Sigmoid colon (tissue), 4 donors: ENCODE data around the gene PICALM.

ENCODE experiments used
- CTCF ChIP-seq, 4 experiments: fragments of 450-650 bp in 3 of 4; fragments of 200-600 bp in 1 of 4; IDR thresholded peaks; one replicate each; pipeline ENCODE4 v1.5.1; 2016 to 2019; ENCODE audit warnings: antibody characterized with exemption in 4 of 4, mild to moderate bottlenecking in 3 of 4, moderate library complexity in 2 of 4
- POLR2AphosphoS5 ChIP-seq, 4 donors: sonication (generic); formaldehyde crosslinking; IDR thresholded peaks; one replicate each; pipeline ENCODE4 v1.6.1; 2017; ENCODE audit warnings: antibody characterized with exemption in 4 of 4

GRCh38 chr11:85912414-85912813 lies 156.5 kb downstream of the PICALM start:
- no peak for TF ChIP-seq CTCF (IDR thresholded peaks at IDR 0.05)
- TF ChIP-seq POLR2AphosphoS5 (IDR thresholded peaks at IDR 0.05), result no peak
